ENCODE data around the gene CAMK1D. TPM values are rescaled to one million over a fixed set of nuclear protein-coding genes. Genes with fewer than 3 reads are reported as not detected.

Gene CAMK1D
- total RNA-seq, 1 donor from 2014 or later = 36.3 TPM

- DNase-seq (ENCODE audit: low spot score) = no peak
- H3K4me3 Mint-ChIP-seq (ENCODE audit: unreplicated experiment) = no peak overlapping the region
- H3K27me3 Mint-ChIP-seq (ENCODE audit: low read depth) = no peaks in the 10 kb centered on the region
- H3K4me1 Mint-ChIP-seq (ENCODE audit: low read depth) = peaks cover 10% of the 10 kb centered on the region
- H3K36me3 Mint-ChIP-seq (ENCODE audit: low read depth) = peaks cover 3% of the 10 kb centered on the region
- no peak for TF ChIP-seq CTCF (IDR thresholded peaks at IDR 0.05)
- H3K9me3 Mint-ChIP-seq (ENCODE audit: low read depth) = peaks cover 3% of the 10 kb centered on the region
- no peak overlapping the region for H3K27ac Mint-ChIP-seq (ENCODE audit: unreplicated experiment)
These were observed 180.6 kb downstream of the CAMK1D start for GRCh38 chr10:12529976-12530375.

- DNase-seq (ENCODE audit: low spot score) = no peak
- Mint-ChIP-seq H3K27me3 (ENCODE audit: low read depth) (no peaks in the 10 kb centered on the region), H3K36me3 (ENCODE audit: low read depth) (no peaks in the 10 kb centered on the region), H3K4me3 (ENCODE audit: unreplicated experiment) (no peak overlapping the region), H3K9me3 (ENCODE audit: low read depth) (no peaks in the 10 kb centered on the region), H3K4me1 (ENCODE audit: low read depth) (peaks cover 14% of the 10 kb centered on the region), H3K27ac (ENCODE audit: unreplicated experiment) (no peak overlapping the region)
- no peak for TF ChIP-seq CTCF (IDR thresholded peaks at IDR 0.05)
These were observed 182.2 kb downstream of the CAMK1D start for GRCh38 chr10:12531305-12532220.

- H3K9me3 Mint-ChIP-seq (ENCODE audit: low read depth) = no peaks in the 10 kb centered on the region
- no peaks in the 10 kb centered on the region for H3K27me3 Mint-ChIP-seq (ENCODE audit: low read depth)
- no peak for TF ChIP-seq CTCF (IDR thresholded peaks at IDR 0.05)
- no peaks in the 10 kb centered on the region for H3K36me3 Mint-ChIP-seq (ENCODE audit: low read depth)
- H3K27ac Mint-ChIP-seq (ENCODE audit: unreplicated experiment) = no peak overlapping the region
- H3K4me1 Mint-ChIP-seq (ENCODE audit: low read depth) = peaks cover 17% of the 10 kb centered on the region
- no peak overlapping the region for H3K4me3 Mint-ChIP-seq (ENCODE audit: unreplicated experiment)
- no peak for DNase-seq (ENCODE audit: low spot score)
These were observed 183.8 kb downstream of the CAMK1D start for GRCh38 chr10:12533151-12533550.

DNA sequence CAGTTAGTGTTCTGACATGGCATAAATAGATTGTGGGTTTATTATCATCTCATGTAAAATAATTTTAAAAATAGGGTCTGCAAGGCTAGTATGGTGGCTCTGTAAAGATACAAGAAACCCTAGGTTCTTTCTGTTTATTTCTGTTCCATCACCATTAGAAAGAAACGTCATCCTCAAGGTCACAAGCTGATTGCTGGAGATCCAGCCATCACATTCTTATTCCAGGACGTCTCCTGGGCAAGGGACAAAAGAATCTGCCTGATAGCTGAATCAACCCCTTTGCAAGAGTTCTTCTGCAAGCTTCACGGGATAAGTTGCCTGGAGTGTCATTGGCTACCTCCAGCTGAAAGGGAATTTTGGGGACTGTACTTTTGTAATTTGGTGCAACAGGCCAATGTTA is 184.4 kb downstream of the CAMK1D start:
- no peaks in the 10 kb centered on the region for H3K36me3 Mint-ChIP-seq (ENCODE audit: low read depth)
- no peak overlapping the region for H3K4me3 Mint-ChIP-seq (ENCODE audit: unreplicated experiment)
- H3K27ac Mint-ChIP-seq (ENCODE audit: unreplicated experiment) = no peak overlapping the region
- H3K27me3 Mint-ChIP-seq (ENCODE audit: low read depth) = no peaks in the 10 kb centered on the region
- peaks cover 20% of the 10 kb centered on the region for H3K4me1 Mint-ChIP-seq (ENCODE audit: low read depth)
- no peaks in the 10 kb centered on the region for H3K9me3 Mint-ChIP-seq (ENCODE audit: low read depth)
- no peak for TF ChIP-seq CTCF (IDR thresholded peaks at IDR 0.05)
- DNase-seq (ENCODE audit: low spot score) = no peak

DNA sequence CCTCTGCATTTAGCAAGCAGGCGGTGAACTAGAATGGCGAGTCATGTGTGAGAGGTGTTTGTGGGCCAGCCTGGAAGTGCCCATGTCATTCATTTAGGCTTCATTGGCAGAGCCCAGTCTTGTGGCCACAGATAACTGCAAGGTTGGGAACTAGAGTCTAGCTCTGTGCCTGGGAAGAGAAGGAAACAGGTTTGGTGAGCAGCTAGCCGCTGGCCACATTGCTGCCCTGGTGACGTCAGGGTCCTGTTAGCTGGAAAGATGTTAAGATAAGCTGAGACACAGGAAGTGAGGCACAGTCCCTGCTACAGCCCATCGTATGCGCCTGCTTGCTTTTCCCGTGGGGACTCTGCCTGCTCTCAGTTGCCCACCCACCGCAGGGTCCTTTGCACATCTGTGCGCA is 185.5 kb downstream of the CAMK1D start:
- Mint-ChIP-seq H3K27ac (ENCODE audit: unreplicated experiment) (no peak overlapping the region), H3K4me1 (ENCODE audit: low read depth) (peaks cover 27% of the 10 kb centered on the region), H3K4me3 (ENCODE audit: unreplicated experiment) (no peak overlapping the region), H3K9me3 (ENCODE audit: low read depth) (no peaks in the 10 kb centered on the region), H3K27me3 (ENCODE audit: low read depth) (no peaks in the 10 kb centered on the region), H3K36me3 (ENCODE audit: low read depth) (no peaks in the 10 kb centered on the region)
- no peak for TF ChIP-seq CTCF (IDR thresholded peaks at IDR 0.05)
- DNase-seq (ENCODE audit: low spot score) = no peak
